Suppressor macrophage treated with lipopolysaccharide for 4 hours (primary cell): ENCODE measurements around the gene TPSG1.
A peak's percentile ranks its signal among the peaks of the same experiment; 100 is the strongest.
"Not testable (repeated sequence)": the region's sequence is repeated elsewhere in the genome, so short reads cannot be mapped to it uniquely, and the experiment has no call there.

Experiments used
- DNase-seq: peaks from one replicate; pipeline ENCODE4 v3.0.0-alpha.2; 2020

TPSG1 gene

DNA sequence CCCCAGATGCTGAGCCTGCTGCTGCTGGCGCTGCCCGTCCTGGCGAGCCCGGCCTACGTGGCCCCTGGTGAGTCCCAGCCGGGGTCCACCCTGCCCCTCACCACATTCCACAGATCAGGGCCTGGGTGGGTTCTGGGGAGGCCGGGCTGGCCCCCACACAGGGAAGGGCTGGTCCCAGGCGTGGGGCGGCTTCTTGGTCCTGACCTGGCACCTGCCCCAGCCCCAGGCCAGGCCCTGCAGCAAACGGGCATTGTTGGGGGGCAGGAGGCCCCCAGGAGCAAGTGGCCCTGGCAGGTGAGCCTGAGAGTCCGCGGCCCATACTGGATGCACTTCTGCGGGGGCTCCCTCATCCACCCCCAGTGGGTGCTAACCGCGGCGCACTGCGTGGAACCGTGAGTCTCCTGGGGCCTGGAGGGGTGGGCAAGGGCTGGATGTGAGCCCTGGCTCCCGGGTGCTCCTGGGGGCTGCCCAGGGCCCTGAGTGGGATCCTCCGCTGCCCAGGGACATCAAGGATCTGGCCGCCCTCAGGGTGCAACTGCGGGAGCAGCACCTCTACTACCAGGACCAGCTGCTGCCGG is 31.3 kb upstream of the TPSG1 start:
- not testable (repeated sequence) for DNase-seq

GRCh38 chr16:1255276-1256122 is 30.4 kb upstream of the TPSG1 start, which contains the start of gene TPSD1:
Gene TPSD1, plus strand, starts transcription at chr16:1256069. Its CDS starts 212 bp downstream, at chr16:1256281.
- not testable (repeated sequence) for DNase-seq

DNA sequence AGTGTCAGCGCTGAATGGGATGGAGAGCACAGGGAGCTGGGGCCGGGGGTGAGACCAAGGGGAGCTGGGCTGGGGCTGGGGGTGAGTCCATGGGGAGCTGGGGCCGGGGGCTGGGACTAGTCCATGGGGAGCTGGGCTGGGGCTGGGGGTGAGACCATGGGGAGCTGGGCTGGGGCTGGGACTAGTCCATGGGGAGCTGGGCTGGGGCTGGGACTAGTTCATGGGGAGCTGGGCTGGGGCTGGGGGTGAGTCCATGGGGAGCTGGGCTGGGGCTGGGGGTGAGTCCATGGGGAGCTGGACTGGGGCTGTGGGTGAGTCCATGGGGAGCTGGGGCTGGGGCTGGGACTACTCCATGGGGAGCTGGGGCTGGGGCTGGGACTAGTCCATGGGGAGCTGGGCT is 29.8 kb upstream of the TPSG1 start:
- not testable (repeated sequence) for DNase-seq

GRCh38 chr16:1253701-1254364 is 28.8 kb upstream of the TPSG1 start:
- DNase-seq = not testable (repeated sequence)

- DNase-seq = not testable (repeated sequence)
Observed at GRCh38 chr16:1249031-1249755, 24.1 kb upstream of the TPSG1 start.

GRCh38 chr16:1247903-1248537 is 23.0 kb upstream of the TPSG1 start:
- DNase-seq = not testable (repeated sequence)

GRCh38 chr16:1245452-1246020 is 20.5 kb upstream of the TPSG1 start:
- DNase-seq = no peak

DNA sequence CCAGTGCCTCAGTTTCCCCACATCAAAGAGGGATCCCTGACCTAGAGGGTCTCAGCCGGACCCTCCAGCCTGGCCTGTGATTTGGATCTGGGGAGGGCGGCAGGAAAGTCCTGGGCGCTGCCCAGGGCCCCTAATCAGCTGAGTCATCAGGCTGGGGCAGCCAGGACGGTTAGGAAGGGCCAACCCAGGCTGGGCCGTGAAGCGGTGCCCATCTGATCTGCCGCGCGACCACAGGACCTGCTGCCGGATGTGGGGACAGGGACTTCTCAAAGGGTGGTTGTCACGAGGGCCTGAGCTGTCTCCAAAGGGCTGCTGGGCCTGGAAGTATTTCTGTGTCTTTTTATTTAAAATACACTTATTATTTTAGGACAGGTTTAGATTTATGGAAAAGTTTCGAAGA is 19.8 kb upstream of the TPSG1 start:
- peak; percentile 13 for DNase-seq

DNA sequence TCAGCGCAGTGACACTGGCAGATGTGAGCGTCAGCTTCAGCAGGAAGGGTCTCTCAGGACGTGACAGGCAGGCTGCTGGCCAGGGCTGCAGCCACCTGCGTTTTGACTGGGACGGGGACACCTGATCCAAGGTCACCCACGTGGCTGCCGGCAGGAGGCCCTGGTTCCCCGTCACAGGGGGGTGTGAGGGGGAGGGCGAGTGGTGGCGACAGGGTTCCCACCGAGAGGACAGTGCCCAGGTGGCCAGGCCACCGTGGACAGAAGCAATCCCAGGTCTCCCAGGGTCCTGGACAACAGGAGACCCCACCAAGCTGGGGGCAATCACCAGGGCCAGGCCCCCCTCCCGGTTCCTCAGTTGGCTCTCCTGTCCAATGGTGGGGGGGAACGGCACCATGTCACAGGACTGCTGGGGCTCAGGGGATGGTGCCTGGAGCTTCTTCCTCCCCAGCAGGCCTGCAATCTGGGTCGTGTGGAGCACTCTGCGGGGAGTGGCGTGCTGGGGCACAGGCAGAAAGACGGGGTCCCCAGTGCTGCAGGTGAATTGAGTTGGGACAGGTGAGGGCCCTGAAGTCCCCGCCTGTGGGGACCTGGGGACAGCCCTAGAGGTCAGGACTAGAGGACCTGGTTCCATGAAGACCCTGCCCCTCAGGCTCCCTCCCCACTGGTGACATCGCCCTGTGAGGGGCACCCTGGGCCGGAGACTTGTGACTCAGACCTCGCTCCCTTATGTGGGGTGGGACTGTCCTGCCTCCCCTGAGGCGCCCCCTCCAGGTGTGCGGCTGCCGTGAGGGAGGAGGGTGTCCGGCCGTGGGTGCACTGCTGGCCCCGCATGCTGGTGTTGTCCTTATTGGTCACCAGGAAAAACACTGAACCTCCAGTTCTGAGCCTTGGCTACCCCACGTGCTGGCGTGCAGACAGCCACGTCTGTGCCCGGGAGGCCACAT is 19.1 kb upstream of the TPSG1 start:
- DNase-seq = not testable (repeated sequence)

- not testable (repeated sequence) for DNase-seq
Observed at GRCh38 chr16:1243363-1243762, 18.3 kb upstream of the TPSG1 start.

- DNase-seq = not testable (repeated sequence)
Observed at GRCh38 chr16:1241081-1241480, 16.0 kb upstream of the TPSG1 start.

DNA sequence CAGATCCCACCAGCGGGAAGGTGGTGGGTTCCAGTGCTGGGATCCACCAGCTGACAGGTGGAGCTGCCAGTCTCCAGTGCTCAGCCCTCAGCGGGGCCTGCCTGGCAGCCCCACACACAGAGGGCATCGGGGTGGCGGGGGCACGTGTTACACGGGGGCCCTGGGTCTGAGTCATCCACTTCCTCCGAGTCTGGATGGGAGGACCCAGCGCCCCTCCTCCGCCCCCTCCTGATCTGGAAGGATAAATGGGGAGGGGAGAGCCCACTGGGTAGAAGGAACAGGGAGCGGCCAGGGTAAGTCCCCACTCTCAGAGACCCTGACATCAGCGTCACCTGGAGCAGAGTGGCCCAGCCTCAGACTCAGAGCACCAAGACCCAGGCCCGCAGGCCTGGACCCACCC is 15.4 kb upstream of the TPSG1 start, which contains the start of gene TPSAB1:
TPSAB1 (plus strand) TSS at position 270 of the 400 bp plus-strand sequence. CDS start 234 bp downstream, outside the sequence.
- not testable (repeated sequence) for DNase-seq

GRCh38 chr16:1239575-1239974 is 14.5 kb upstream of the TPSG1 start:
- not testable (repeated sequence) for DNase-seq

DNA sequence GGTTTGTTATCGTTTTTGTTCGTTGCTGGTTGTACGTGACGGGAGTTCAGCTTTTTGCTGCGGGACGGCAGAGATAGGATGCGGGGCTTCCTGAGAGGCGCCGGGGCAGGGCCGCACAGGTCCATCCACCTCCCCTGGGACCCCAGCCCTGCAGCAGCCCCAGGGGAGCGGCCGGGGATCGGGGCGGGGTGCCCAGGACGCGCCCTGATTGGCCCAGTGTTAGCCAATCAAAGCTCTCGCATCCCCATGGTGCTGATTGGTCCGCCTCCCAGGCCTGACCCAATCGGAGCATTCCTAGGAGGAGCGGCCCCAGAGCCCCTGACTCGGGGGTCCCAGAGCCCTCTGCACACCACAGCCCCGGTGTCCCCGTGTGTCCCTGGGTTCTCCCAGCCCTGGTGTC is 13.8 kb upstream of the TPSG1 start:
- not testable (repeated sequence) for DNase-seq

DNA sequence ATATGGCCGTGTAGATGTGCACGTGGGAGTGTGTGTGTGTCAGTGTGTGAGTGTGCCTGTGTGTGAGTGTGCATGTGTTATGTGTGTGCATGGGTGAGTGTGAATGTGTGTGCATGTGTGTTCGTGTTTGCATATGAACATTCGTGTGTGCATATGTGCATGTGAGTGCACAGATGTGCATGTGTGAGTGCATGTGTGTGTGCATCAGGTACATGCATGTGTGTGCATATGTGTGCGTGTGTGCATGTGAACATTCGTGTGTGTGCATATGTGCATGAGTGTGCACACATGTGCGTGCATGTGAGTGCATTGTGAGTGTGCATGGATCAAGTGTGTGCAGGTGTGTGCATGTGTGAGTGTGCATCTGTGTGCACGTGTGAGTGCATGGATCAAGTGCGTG is 12.9 kb upstream of the TPSG1 start:
- no peak for DNase-seq

DNA sequence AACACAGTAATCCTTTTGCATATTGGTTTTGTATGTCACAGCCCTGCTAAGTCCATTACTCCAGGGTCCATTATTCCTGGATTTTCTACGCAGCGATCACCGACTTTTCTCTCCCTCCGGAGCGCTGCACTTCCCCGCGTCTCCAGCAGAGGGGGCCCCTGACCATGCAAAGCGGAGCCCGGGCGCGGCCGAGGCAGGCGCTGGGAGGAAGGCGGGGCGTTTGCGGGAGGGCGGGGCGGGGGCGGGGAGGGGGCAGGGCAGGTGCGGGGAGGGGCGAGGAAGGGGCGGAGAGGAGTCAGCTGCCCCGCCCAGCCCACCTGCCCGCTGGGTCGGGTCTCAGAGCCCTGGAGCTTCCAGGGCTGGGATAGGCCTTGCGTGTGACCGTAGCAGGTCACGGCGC is 11.6 kb upstream of the TPSG1 start:
- not testable (repeated sequence) for DNase-seq

- not testable (repeated sequence) for DNase-seq
Observed at GRCh38 chr16:1232049-1232748, 7.1 kb upstream of the TPSG1 start.

DNA sequence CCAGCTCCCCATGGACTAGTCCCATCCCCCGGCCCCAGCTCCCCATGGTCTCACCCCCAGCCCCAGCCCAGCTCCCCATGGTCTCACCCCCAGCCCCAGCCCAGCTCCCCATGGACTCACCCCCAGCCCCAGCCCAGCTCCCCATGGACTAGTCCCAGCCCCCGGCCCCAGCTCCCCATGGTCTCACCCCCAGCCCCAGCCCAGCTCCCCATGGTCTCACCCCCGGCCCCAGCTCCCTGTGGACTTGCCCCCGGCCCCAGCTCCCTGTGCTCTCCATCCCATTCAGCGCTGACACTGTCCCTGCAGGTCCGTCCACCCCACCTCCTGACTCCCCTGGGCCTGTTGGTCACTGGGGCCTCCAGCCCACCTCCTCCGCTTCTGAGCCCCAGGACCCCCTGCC is 6.2 kb upstream of the TPSG1 start:
- not testable (repeated sequence) for DNase-seq

DNA sequence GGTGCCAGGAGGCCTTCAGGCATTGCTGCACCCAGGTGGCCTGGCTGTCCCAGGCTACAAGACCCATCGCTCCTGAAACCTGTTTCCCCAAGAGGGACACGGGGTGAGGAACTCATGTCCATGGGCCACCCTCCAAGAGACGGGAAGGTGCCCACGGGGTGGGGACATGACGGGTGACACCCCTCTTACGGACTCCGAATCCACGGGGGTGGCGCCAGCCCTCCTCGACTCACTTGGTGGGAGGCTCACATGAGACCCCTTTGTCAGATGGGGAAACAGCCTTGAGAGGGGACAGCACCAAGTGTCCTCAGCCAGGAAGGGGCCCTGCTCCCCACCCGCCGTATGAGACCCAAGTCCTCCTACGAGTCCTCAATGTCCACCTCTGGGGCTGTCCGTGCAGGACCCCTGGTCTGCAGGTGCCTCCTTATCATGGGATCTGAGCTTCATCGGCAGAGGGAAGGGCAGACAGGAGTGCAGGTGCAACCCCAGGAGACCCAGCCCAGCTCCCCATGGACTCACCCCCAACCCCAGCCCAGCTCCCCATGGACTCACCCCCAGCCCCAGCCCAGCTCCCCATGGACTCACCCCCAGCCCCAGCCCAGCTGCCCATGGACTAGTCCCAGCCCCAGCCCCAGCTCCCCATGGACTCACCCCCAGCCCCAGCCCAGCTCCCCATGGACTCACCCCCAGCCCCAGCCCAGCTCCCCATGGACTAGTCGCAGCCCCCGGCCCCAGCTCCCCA is 5.6 kb upstream of the TPSG1 start:
- not testable (repeated sequence) for DNase-seq
